H1 (cell line): Measurements from ENCODE around the gene TFDP1. TPM values are rescaled to one million over a fixed set of nuclear protein-coding genes. Genes with fewer than 3 reads are reported as not detected.

Experiments used
- CTCF ChIA-PET: fragments of 300-600 bp; sonication (Branson Sonifier 250); formaldehyde crosslinking; loops from one replicate; lab custom pipeline; 2021; ENCODE audit not compliant: partially characterized antibody; lab: Charles Lee
- POLR2A ChIA-PET: fragments of 300-600 bp; sonication (Branson Sonifier 250); formaldehyde crosslinking; loops from one replicate; lab custom pipeline; 2021; ENCODE audit warnings: inconsistent platforms; ENCODE audit not compliant: partially characterized antibody; lab: Charles Lee
- DNase-seq, 2 experiments: peaks; one replicate each; pipeline versions ENCODE4 v3.0.0 to v3.0.0-alpha.2; 2010 to 2022; ENCODE audit warnings: low spot score in 2 of 2, low read depth in 1 of 2, mixed read lengths in 1 of 2
- FAIRE-seq: peaks from 2 replicates; lab custom pipeline; 2011; peaks lifted over from hg19 to GRCh38; lab: Jason Lieb, UNC
- H2AFZ ChIP-seq: 2 replicates; pipeline ENCODE4 v1.8.1; 2012; ENCODE audit warnings: low read length, inconsistent platforms
- H2AK5ac ChIP-seq: 2 replicates; pipeline ENCODE4 v1.6.1; 2013; ENCODE audit warnings: low read depth, low read length
- H2BK120ac ChIP-seq: replicated peaks from 2 replicates; pipeline ENCODE3; 2013; ENCODE audit warnings: low read depth, low read length, inconsistent platforms
- H2BK12ac ChIP-seq: 2 replicates; pipeline ENCODE4 v1.6.1; 2013; ENCODE audit warnings: low read depth, low read length
- H2BK15ac ChIP-seq: 2 replicates; pipeline ENCODE4 v1.6.1; 2013; ENCODE audit warnings: low read length
- H2BK20ac ChIP-seq: 2 replicates; pipeline ENCODE4 v1.6.1; 2013; ENCODE audit warnings: low read length
- H2BK5ac ChIP-seq: 2 replicates; pipeline ENCODE4 v1.6.1; 2013; ENCODE audit warnings: low read depth, low read length
- H3K14ac ChIP-seq: 2 replicates; pipeline ENCODE4 v1.6.1; 2013; ENCODE audit warnings: inconsistent platforms; ENCODE audit not compliant: insufficient read length
- H3K18ac ChIP-seq: 2 replicates; pipeline ENCODE4 v1.6.1; 2013; ENCODE audit warnings: low read length; ENCODE audit errors: extremely low read depth
- H3K23ac ChIP-seq: 2 replicates; pipeline ENCODE4 v1.6.1; 2013; ENCODE audit warnings: inconsistent platforms; ENCODE audit not compliant: insufficient read length
- H3K23me2 ChIP-seq: 2 replicates; pipeline ENCODE4 v1.6.1; 2013; ENCODE audit warnings: low read depth, low read length
- H3K27ac ChIP-seq: 2 replicates; pipeline ENCODE4 v1.6.1; 2011; ENCODE audit warnings: low read depth, low read length, inconsistent platforms
- H3K27me3 ChIP-seq, 4 experiments: replicated peaks in 1 of 4; 1 replicate in 1 of 4; 2 replicates in 3 of 4; pipeline versions ENCODE4 v1.6.1 to v1.8.1; 2011 to 2013; ENCODE audit warnings: low read length in 3 of 4, mild to moderate bottlenecking in 3 of 4, inconsistent platforms in 2 of 4, mixed read lengths in 2 of 4, moderate library complexity in 1 of 4; ENCODE audit not compliant: control insufficient read depth in 3 of 4, insufficient read depth in 3 of 4; ENCODE audit errors: extremely low read depth in 1 of 4
- H3K36me3 ChIP-seq, 4 experiments: 2 replicates each; pipeline versions ENCODE4 v1.6.1 to v1.8.1; 2011 to 2013; ENCODE audit warnings: mild to moderate bottlenecking in 4 of 4, low read length in 3 of 4, moderate library complexity in 2 of 4, control low read depth in 1 of 4, inconsistent platforms in 1 of 4; ENCODE audit not compliant: insufficient read depth in 4 of 4, control insufficient read depth in 2 of 4
- H3K4ac ChIP-seq: replicated peaks from 2 replicates; pipeline ENCODE3; 2013; ENCODE audit warnings: low read length, low read depth, mixed read lengths, inconsistent platforms; ENCODE audit not compliant: insufficient read length
- H3K4me1 ChIP-seq, 4 experiments: replicated peaks in 1 of 4; 1 replicate in 1 of 4; 2 replicates in 3 of 4; pipeline versions ENCODE4 v1.6.1 to v1.8.1; 2011 to 2013; ENCODE audit warnings: low read length in 3 of 4, inconsistent platforms in 2 of 4, mixed read lengths in 1 of 4; ENCODE audit not compliant: insufficient read depth in 4 of 4, control insufficient read depth in 3 of 4
- H3K4me2 ChIP-seq, 2 experiments: 2 replicates each; pipeline versions ENCODE4 v1.6.1 to v1.8.1; 2011 to 2013; ENCODE audit warnings: low read depth in 2 of 2, low read length in 2 of 2, control low read depth in 1 of 2, inconsistent platforms in 1 of 2, mild to moderate bottlenecking in 1 of 2; ENCODE audit not compliant: insufficient read depth in 1 of 2
- H3K4me3 ChIP-seq, 4 experiments: fragments of 200-600, 300-600 bp in 1 of 4; sonication (generic), shearing (Covaris generic), sonication (Bioruptor Twin) in 1 of 4; 2 replicates each; pipeline versions ENCODE4 v1.5.1 to v1.8.1; 2011 to 2016; ENCODE audit warnings: low read length in 4 of 4, low read depth in 3 of 4, control low read depth in 2 of 4, inconsistent platforms in 2 of 4, mild to moderate bottlenecking in 2 of 4, mixed read lengths in 1 of 4, moderate library complexity in 1 of 4; ENCODE audit not compliant: insufficient read depth in 2 of 4; ENCODE audit errors: extremely low read depth in 1 of 4
- H3K56ac ChIP-seq: replicated peaks from 2 replicates; pipeline ENCODE3; 2013; ENCODE audit warnings: low read depth, mild to moderate bottlenecking, mixed read lengths, low read length, inconsistent platforms; ENCODE audit not compliant: insufficient read length
- H3K79me1 ChIP-seq: 2 replicates; pipeline ENCODE4 v1.6.1; 2013; ENCODE audit warnings: low read depth, low read length, control low read depth
- H3K79me2 ChIP-seq, 2 experiments: 2 replicates each; pipeline versions ENCODE4 v1.6.1 to v1.8.1; 2012 to 2013; ENCODE audit warnings: low read length in 2 of 2, mild to moderate bottlenecking in 2 of 2, inconsistent platforms in 1 of 2; ENCODE audit not compliant: insufficient read depth in 2 of 2, control insufficient read depth in 1 of 2
- H3K9ac ChIP-seq, 4 experiments: replicated peaks in 1 of 4; 1 replicate in 1 of 4; 2 replicates in 3 of 4; pipeline versions ENCODE4 v1.6.1 to v1.8.1; 2011 to 2013; ENCODE audit warnings: low read depth in 3 of 4, low read length in 3 of 4, control low read depth in 2 of 4, mild to moderate bottlenecking in 2 of 4, moderate library complexity in 2 of 4, inconsistent platforms in 1 of 4; ENCODE audit errors: extremely low read depth in 1 of 4
- H3K9me3 ChIP-seq, 2 experiments: 2 replicates each; pipeline versions ENCODE4 v1.6.1 to v1.8.1; 2012 to 2013; ENCODE audit warnings: mild to moderate bottlenecking in 2 of 2, moderate library complexity in 2 of 2, control low read depth in 1 of 2, inconsistent platforms in 1 of 2, low read depth in 1 of 2, low read length in 1 of 2, mixed read lengths in 1 of 2; ENCODE audit not compliant: insufficient read depth in 2 of 2
- H4K20me1 ChIP-seq, 2 experiments: replicated peaks in 1 of 2; 2 replicates each; pipeline versions ENCODE3 to v1.8.1; 2011 to 2013; ENCODE audit warnings: inconsistent platforms in 2 of 2, low read length in 2 of 2, mild to moderate bottlenecking in 1 of 2; ENCODE audit not compliant: insufficient read depth in 2 of 2, control insufficient read depth in 1 of 2
- H4K5ac ChIP-seq: 2 replicates; pipeline ENCODE4 v1.6.1; 2013; ENCODE audit warnings: low read length, low read depth, mixed read lengths, inconsistent platforms; ENCODE audit not compliant: insufficient read length
- H4K8ac ChIP-seq: 2 replicates; pipeline ENCODE4 v1.8.0; 2013; ENCODE audit warnings: mild to moderate bottlenecking, moderate library complexity, low read length, inconsistent platforms; ENCODE audit not compliant: insufficient read depth; ENCODE audit errors: extremely low read depth
- H4K91ac ChIP-seq: replicated peaks from 2 replicates; pipeline ENCODE3; 2013; ENCODE audit warnings: low read length, mixed read lengths, inconsistent platforms; ENCODE audit not compliant: insufficient read length
- KDM1A ChIP-seq: fragments of 200-600, 300-600 bp; sonication (generic); IDR thresholded peaks from 2 replicates; pipeline ENCODE4 v1.7.1; 2016; ENCODE audit warnings: mild to moderate bottlenecking, low read length, borderline replicate concordance
- MAFK ChIP-seq: IDR thresholded peaks from 2 replicates; pipeline ENCODE4 v1.6.1; 2012; ENCODE audit warnings: low read depth, mild to moderate bottlenecking, improper control_type of control experiment, low read length
- POLR2AphosphoS5 ChIP-seq: IDR thresholded peaks from 2 replicates; pipeline ENCODE4 v1.6.1; 2011; ENCODE audit warnings: low read depth, low read length
- RNF2 ChIP-seq: fragments of 200-900, 300-1000 bp; sonication (generic); IDR thresholded peaks from 2 replicates; pipeline ENCODE4 v1.7.1; 2016; ENCODE audit warnings: borderline replicate concordance, low read depth, mild to moderate bottlenecking, antibody characterized with exemption, low read length; ENCODE audit not compliant: poor library complexity, severe bottlenecking; ENCODE audit errors: missing control alignments
- SUZ12 ChIP-seq: fragments of 200-600 bp; sonication (generic); IDR thresholded peaks from 2 replicates; pipeline ENCODE4 v1.6.1; 2012; ENCODE audit warnings: mild to moderate bottlenecking, inconsistent platforms, low read length, moderate library complexity, mixed read lengths
- TBP ChIP-seq: IDR thresholded peaks from 2 replicates; pipeline ENCODE4 v1.6.1; 2011; ENCODE audit warnings: low read depth, low read length, improper control_type of control experiment
- WGBS, 2 experiments: shearing (Covaris generic) in 1 of 2; methylation state at CpG; one replicate each; pipeline versions ENCODE4 v1.1.6 to v1.1.7; 2013 to 2015; ENCODE audit warnings: low lambda C conversion rate in 2 of 2, mixed read lengths in 2 of 2, inconsistent platforms in 1 of 2, low coverage in 1 of 2, missing lambda C conversion rate in 1 of 2; ENCODE audit not compliant: insufficient replicate concordance in 2 of 2, insufficient coverage in 1 of 2, insufficient read length in 1 of 2; ENCODE audit errors: extremely low coverage in 1 of 2, missing lambda C conversion rate in 1 of 2; 5-methylcytosine and 5-hydroxymethylcytosine counted together
- polyA plus RNA-seq, 7 experiments: library from polyadenylated mRNA; depleted of rRNA in 3 of 7; stranded (reverse) in 5 of 7; unstranded in 2 of 7; fragments of >200 nt in 5 of 7; fragments of 200-250 nt in 2 of 7; gene quantifications; 1 replicate in 5 of 7; 2 replicates in 1 of 7; 4 replicates in 1 of 7; pipeline versions ENCODE4 v1.2.1 to v1.2.3, GENCODE V29; 2011 to 2013; ENCODE audit warnings: missing spikeins in 2 of 7, mixed read lengths in 2 of 7
- total RNA-seq: library from RNA; stranded (reverse); fragmentation: NEBNext Ultra II Directional; extraction: Animal tissue kit (Norgen Biotek cat#: 25700); gene quantifications from 2 replicates; pipeline ENCODE4 v1.2.1, GENCODE V29; 2021

Gene TFDP1
- total and polyA plus RNA-seq, 2 of the 8 experiments (the other 6 are each of a cell fraction or from before 2014, with no cell fraction given) = 43.6 to 81.9 TPM

- no peak overlapping the region for H2BK120ac ChIP-seq
- H3K23ac ChIP-seq = no peak overlapping the region
- H3K36me3 ChIP-seq = no peaks in the 10 kb centered on the region
- H3K9me3 ChIP-seq = no peaks in the 10 kb centered on the region
- no peak overlapping the region for H2BK5ac ChIP-seq
- no peak overlapping the region for H3K18ac ChIP-seq
- H2BK15ac ChIP-seq = no peak overlapping the region
- no peaks in the 10 kb centered on the region for H4K20me1 ChIP-seq
- H4K91ac ChIP-seq = no peak overlapping the region
- H4K5ac ChIP-seq = no peak overlapping the region
- no peak overlapping the region for H3K4me2 ChIP-seq
- WGBS, 2 experiments = 96% methylated on average over 3 of the region's 3 CpGs; no CpG with 5 or more reads in 1 of the 2 experiments
- no peaks in the 10 kb centered on the region for H3K27me3 ChIP-seq
- no peaks in the 10 kb centered on the region for H3K79me2 ChIP-seq
- H2BK20ac ChIP-seq = no peak overlapping the region
- H3K4me1 ChIP-seq = no peaks in the 10 kb centered on the region; a peak in 2 of 7 replicates
- H2AK5ac ChIP-seq = no peak overlapping the region
- H3K27ac ChIP-seq = no peak overlapping the region
- DNase-seq (no peak), FAIRE-seq (no peak)
- H3K4ac ChIP-seq = no peak overlapping the region
- H3K56ac ChIP-seq = no peak overlapping the region
- H3K79me1 ChIP-seq = no peaks in the 10 kb centered on the region
- no peak overlapping the region for H3K14ac ChIP-seq
- no peak overlapping the region for H3K9ac ChIP-seq
- no peaks in the 10 kb centered on the region for H3K23me2 ChIP-seq
- no peak overlapping the region for H4K8ac ChIP-seq
- ChIA-PET CTCF (no interaction called here), POLR2A (no interaction called here)
- H2BK12ac ChIP-seq = no peak overlapping the region
- no peak overlapping the region for H3K4me3 ChIP-seq
- H2AFZ ChIP-seq = no peak overlapping the region
- no peak for TF ChIP-seq SUZ12
- TF ChIP-seq KDM1A = no peak
- TF ChIP-seq POLR2AphosphoS5 = no peak
- no peak for TF ChIP-seq MAFK
- TF ChIP-seq TBP = no peak
- TF ChIP-seq RNF2 = no peak
- TF ChIP-seq, all 59 proteins: peak for 0
Measured at GRCh38 chr13:113660066-113660465, 75.5 kb downstream of the TFDP1 start.
